ENCODE results near the gene CFAP141. TPM values are rescaled to one million over a fixed set of nuclear protein-coding genes. Genes with fewer than 3 reads are reported as not detected.

Gene CFAP141
- total and polyA plus RNA-seq, 2 of the 13 experiments (the other 11 are each of a cell fraction or from before 2014, with no cell fraction given): not detected

DNA sequence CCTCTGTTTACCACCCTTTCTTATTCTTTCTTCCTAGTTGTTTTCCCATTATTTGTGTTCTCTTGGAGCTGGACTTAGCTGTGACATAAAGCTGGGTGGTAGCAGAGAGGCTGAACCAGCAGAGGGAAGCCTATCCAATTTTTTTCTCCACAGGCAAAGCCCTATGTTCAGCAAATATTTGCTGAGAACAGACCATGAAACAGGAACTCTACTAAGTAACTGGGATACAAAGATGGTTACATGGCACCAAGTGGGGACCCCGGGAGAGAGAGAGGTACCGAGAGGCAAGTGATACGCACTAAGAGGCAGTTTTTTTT lies 6.6 kb downstream of the CFAP141 start:
- DNase-seq (ENCODE audit: low spot score): peak; percentile 56
- H3K4me1 ChIP-seq (ENCODE audit: insufficient read depth, low read length): peaks cover 40% of the 10 kb centered on the region
- CTCF ChIA-PET (ENCODE audit: low intra/inter-chr PET ratio, low total read pairs): interaction anchor here (1.0 to 3.2 kb wide), 4 partner anchors 14 to 146 kb away, joined by 3 to 43 read pairs (median 4); partner anchors contain the start of gene HAX1
- TF ChIP-seq MAFK (conservative IDR thresholded peaks at IDR 0.05 in 1 of 2, IDR thresholded peaks at IDR 0.05 in 1 of 2; ENCODE audit: low read length in 2 of 2) (peak in 1 of 2 experiments; percentile 32; a peak in 2 of 4 replicates), FIP1L1 (IDR thresholded peaks at IDR 0.05; ENCODE audit: borderline replicate concordance, insufficient read depth, low read depth, low read length) (no peak), ZMYM4 (CRISPR knock-in tag; IDR thresholded peaks at IDR 0.05) (0 out of 2 replicates have a peak, but pooled peaks have one; percentile 36), STAT5B (CRISPR knock-in tag; IDR thresholded peaks at IDR 0.05) (no peak), KAT8 (CRISPR knock-in tag; IDR thresholded peaks at IDR 0.05) (peak; percentile 15; the same call in 1 of the 2 replicates), NFE2L1 (CRISPR knock-in tag; IDR thresholded peaks at IDR 0.05; ENCODE audit: borderline replicate concordance) (no peak), ZSCAN21 (CRISPR knock-in tag; IDR thresholded peaks at IDR 0.05; ENCODE audit: borderline replicate concordance) (no peak), MYC (CRISPR knock-in tag; IDR thresholded peaks at IDR 0.05; ENCODE audit: borderline replicate concordance) (no peak), ZNF549 (CRISPR knock-in tag; IDR thresholded peaks at IDR 0.05) (no peak)
- TF ChIP-seq, protein P1, sequence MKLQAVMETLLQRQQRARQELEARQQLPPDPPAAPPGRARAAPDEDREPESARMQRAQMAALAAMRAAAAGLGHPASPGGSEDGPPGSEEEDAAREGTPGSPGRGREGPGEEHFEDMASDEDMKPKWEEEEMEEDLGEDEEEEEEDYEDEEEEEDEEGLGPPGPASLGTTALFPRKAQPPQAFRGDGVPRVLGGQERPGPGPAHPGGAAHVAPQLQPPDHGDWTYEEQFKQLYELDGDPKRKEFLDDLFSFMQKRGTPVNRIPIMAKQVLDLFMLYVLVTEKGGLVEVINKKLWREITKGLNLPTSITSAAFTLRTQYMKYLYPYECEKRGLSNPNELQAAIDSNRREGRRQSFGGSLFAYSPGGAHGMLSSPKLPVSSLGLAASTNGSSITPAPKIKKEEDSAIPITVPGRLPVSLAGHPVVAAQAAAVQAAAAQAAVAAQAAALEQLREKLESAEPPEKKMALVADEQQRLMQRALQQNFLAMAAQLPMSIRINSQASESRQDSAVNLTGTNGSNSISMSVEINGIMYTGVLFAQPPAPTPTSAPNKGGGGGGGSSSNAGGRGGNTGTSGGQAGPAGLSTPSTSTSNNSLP (IDR thresholded peaks at IDR 0.05; ENCODE audit: low read depth, low read length): 0 out of 2 replicates have a peak, but pooled peaks have one; percentile 2
- TF ChIP-seq, protein P2, sequence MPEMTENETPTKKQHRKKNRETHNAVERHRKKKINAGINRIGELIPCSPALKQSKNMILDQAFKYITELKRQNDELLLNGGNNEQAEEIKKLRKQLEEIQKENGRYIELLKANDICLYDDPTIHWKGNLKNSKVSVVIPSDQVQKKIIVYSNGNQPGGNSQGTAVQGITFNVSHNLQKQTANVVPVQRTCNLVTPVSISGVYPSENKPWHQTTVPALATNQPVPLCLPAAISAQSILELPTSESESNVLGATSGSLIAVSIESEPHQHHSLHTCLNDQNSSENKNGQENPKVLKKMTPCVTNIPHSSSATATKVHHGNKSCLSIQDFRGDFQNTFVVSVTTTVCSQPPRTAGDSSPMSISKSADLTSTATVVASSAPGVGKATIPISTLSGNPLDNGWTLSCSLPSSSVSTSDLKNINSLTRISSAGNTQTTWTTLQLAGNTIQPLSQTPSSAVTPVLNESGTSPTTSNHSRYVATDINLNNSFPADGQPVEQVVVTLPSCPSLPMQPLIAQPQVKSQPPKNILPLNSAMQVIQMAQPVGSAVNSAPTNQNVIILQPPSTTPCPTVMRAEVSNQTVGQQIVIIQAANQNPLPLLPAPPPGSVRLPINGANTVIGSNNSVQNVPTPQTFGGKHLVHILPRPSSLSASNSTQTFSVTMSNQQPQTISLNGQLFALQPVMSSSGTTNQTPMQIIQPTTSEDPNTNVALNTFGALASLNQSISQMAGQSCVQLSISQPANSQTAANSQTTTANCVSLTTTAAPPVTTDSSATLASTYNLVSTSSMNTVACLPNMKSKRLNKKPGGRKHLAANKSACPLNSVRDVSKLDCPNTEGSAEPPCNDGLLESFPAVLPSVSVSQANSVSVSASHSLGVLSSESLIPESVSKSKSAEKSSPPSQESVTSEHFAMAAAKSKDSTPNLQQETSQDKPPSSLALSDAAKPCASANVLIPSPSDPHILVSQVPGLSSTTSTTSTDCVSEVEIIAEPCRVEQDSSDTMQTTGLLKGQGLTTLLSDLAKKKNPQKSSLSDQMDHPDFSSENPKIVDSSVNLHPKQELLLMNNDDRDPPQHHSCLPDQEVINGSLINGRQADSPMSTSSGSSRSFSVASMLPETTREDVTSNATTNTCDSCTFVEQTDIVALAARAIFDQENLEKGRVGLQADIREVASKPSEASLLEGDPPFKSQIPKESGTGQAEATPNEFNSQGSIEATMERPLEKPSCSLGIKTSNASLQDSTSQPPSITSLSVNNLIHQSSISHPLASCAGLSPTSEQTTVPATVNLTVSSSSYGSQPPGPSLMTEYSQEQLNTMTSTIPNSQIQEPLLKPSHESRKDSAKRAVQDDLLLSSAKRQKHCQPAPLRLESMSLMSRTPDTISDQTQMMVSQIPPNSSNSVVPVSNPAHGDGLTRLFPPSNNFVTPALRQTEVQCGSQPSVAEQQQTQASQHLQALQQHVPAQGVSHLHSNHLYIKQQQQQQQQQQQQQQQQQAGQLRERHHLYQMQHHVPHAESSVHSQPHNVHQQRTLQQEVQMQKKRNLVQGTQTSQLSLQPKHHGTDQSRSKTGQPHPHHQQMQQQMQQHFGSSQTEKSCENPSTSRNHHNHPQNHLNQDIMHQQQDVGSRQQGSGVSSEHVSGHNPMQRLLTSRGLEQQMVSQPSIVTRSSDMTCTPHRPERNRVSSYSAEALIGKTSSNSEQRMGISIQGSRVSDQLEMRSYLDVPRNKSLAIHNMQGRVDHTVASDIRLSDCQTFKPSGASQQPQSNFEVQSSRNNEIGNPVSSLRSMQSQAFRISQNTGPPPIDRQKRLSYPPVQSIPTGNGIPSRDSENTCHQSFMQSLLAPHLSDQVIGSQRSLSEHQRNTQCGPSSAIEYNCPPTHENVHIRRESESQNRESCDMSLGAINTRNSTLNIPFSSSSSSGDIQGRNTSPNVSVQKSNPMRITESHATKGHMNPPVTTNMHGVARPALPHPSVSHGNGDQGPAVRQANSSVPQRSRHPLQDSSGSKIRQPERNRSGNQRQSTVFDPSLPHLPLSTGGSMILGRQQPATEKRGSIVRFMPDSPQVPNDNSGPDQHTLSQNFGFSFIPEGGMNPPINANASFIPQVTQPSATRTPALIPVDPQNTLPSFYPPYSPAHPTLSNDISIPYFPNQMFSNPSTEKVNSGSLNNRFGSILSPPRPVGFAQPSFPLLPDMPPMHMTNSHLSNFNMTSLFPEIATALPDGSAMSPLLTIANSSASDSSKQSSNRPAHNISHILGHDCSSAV (CRISPR knock-in tag; IDR thresholded peaks at IDR 0.05; ENCODE audit: borderline replicate concordance): no peak
- TF ChIP-seq, protein P3, sequence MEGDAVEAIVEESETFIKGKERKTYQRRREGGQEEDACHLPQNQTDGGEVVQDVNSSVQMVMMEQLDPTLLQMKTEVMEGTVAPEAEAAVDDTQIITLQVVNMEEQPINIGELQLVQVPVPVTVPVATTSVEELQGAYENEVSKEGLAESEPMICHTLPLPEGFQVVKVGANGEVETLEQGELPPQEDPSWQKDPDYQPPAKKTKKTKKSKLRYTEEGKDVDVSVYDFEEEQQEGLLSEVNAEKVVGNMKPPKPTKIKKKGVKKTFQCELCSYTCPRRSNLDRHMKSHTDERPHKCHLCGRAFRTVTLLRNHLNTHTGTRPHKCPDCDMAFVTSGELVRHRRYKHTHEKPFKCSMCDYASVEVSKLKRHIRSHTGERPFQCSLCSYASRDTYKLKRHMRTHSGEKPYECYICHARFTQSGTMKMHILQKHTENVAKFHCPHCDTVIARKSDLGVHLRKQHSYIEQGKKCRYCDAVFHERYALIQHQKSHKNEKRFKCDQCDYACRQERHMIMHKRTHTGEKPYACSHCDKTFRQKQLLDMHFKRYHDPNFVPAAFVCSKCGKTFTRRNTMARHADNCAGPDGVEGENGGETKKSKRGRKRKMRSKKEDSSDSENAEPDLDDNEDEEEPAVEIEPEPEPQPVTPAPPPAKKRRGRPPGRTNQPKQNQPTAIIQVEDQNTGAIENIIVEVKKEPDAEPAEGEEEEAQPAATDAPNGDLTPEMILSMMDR (CRISPR knock-in tag; IDR thresholded peaks at IDR 0.05): peak; percentile 47

More for the DNA sequence above, 6.6 kb downstream of the CFAP141 start:
- intact Hi-C loops (cut with micrococcal nuclease; ENCODE audit: unreplicated experiment) (loop anchor here (1.0 to 10.0 kb wide), 2 partner anchors 73 to 135 kb away; partner anchors contain the start of gene HAX1), in situ Hi-C loops (cut with HindIII; ENCODE audit: extremely low pct_ligation_motif_present, low pct_unique_long_range_greater_than_20kb) (no loop called here)
- Histone ChIP-seq H2AFZ (ENCODE audit: low read length) (peak overlapping the region; percentile 86), H3K27me3 (ENCODE audit: control insufficient read depth in 1 of 2, insufficient read depth in 2 of 2, low read length in 2 of 2) (peaks cover 0 to 3% of the 10 kb centered on the region in 2 experiments; a peak in 2 of 5 replicates), H3K9me3 (ENCODE audit: low read length) (no peaks in the 10 kb centered on the region), H3K4me2 (ENCODE audit: low read depth, low read length) (peak overlapping the region; percentile 85), H3K36me3 (replicated peaks in 1 of 2; ENCODE audit: control insufficient read depth in 1 of 2, insufficient read depth in 2 of 2, low read length in 2 of 2) (no peaks in the 10 kb centered on the region), H4K20me1 (ENCODE audit: insufficient read depth, low read length) (no peaks in the 10 kb centered on the region), H3K4me3 (replicated peaks in 1 of 3; ENCODE audit: insufficient read depth in 1 of 3, low read depth in 2 of 3, low read length in 3 of 3) (peak overlapping the region in 2 of 3 experiments; percentile 51 to 56; a peak in 3 of 6 replicates), H3K27ac (ENCODE audit: extremely low read length, insufficient read depth, low read length) (peak overlapping the region; percentile 43), H3K9ac (ENCODE audit: insufficient read depth, low read depth, low read length) (peak overlapping the region; percentile 38; the same call in 1 of the 2 replicates), H3K79me2 (ENCODE audit: insufficient read depth, low read length) (no peaks in the 10 kb centered on the region)
- POLR2A ChIA-PET: interaction anchor here (1.0 to 2.0 kb wide), 9 partner anchors 10 to 135 kb away, joined by 3 to 9 read pairs (median 5); partner anchors contain the start of genes HAX1 and UBAP2L
- ATAC-seq: peak; percentile 90
- FAIRE-seq: peak; percentile 87
- BruUV-seq (replicated peaks): no TSS peak
- WGBS (ENCODE audit: low lambda C conversion rate): 7% methylated on average over 3 of the region's 3 CpGs

Measured in HepG2 (cell line).